HL-60/S4 (cell line): ENCODE measurements around the gene OR1C1.
"Not testable (repeated sequence)": the region's sequence is repeated elsewhere in the genome, so short reads cannot be mapped to it uniquely, and the experiment has no call there.

Experiments
- in situ Hi-C: fragments of 300-500 bp; cut with MboI; formaldehyde crosslinking; loops from 2 replicates; pipeline ENCODE4 v1.14.3; 2022; ENCODE audit warnings: low sequenced_read_pairs

The OR1C1 gene, protein sequence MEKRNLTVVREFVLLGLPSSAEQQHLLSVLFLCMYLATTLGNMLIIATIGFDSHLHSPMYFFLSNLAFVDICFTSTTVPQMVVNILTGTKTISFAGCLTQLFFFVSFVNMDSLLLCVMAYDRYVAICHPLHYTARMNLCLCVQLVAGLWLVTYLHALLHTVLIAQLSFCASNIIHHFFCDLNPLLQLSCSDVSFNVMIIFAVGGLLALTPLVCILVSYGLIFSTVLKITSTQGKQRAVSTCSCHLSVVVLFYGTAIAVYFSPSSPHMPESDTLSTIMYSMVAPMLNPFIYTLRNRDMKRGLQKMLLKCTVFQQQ

DNA sequence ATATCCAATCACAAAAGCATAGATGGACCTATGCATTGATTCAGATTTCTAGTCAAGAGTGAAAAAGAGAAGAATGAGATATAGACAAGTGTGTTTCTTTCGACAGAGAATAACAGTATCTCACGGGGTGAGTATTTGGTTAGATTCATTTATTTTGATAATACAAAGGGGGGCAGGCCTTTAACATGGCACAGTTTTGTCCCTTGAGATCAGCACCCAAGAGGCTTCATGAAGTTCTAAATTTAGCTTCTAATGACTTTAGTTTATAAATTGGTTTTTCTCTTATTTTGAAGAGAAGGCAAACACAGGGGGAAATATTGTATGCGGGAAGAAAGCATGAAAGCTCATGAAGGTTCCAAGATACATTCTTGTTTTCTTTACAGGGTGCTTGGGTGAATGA lies at the start of gene OR1C1:
OR1C1 (minus strand) TSS at position 101 of the 400 bp plus-strand sequence. CDS start 2,150 bp downstream, outside the sequence.
- in situ Hi-C loops = no loop called here

DNA sequence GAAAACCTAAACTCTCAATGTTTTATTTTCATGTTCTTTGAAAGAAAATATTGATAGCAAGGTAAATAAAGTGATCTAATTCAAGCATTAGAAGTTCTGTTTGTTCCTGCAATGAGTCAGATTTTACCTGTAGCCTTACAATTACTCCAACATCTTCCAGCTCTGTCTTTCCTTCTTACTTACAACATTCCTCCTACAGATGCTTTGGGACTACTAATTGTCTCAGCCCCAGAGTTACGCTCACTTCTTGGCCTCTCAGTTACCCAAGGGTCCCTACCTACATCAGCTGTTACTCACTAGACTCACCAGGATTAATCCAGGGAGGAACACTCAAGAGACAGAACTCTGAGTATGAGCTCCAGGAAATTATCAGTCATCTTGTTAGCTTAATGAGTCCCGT lies 37.2 kb upstream of the OR1C1 start:
- in situ Hi-C loops = no loop called here

DNA sequence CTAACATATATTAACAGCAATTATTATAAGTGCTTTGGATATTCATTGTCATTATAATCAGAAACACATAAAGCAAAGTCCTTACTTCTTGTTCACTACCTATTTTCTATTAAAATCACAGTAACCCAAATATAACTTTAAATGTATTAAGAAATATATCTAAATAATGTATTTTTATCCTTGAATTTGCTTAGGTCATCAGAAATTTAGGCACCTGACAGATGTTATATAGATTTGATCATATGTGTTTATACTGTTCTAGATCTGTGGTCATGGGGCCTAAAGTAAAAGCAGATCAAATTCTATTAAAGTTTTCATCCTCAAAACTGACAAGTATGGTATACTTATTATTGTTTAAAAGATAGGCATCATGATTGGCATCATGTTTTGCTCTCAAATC lies 9.2 kb upstream of the OR1C1 start:
- in situ Hi-C loops = no loop called here

DNA sequence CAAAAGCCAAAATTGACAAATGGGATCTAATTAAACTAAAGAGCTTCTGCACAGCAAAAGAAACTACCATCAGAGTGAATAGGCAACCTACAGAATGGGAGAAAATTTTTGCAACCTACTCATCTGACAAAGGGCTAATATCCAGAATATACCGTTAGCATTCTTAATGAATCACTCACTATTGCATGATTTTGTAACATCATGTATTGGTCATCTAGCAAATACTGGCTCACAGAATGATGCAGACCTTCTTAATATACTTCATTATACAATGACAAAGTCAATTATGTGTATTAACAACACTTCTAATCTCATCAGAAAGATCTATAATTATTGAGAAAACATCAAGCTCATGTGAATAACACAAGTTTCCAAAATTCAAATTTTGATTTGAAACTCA lies 6.0 kb downstream of the OR1C1 start:
- in situ Hi-C loops = not testable (repeated sequence)

DNA sequence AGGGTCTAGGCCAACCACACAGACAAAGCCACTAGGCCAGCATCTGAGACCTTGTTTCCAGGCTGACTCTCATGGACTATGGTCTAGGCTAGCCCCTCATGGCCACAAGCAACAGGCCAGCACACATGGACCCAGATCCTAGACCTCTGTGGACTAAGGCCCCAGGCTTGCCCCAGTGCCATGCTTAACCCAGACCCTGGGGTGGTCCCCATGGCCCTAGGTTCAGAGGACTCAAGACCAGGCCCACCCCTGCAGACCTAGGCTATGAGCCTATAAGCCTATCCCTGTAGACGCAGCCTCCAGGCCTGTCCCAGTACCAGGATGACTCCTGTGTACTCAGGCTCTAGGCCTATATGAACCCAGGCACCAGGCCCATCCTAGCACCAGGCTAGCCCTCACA lies 10.5 kb downstream of the OR1C1 start:
- in situ Hi-C loops = no loop called here

DNA sequence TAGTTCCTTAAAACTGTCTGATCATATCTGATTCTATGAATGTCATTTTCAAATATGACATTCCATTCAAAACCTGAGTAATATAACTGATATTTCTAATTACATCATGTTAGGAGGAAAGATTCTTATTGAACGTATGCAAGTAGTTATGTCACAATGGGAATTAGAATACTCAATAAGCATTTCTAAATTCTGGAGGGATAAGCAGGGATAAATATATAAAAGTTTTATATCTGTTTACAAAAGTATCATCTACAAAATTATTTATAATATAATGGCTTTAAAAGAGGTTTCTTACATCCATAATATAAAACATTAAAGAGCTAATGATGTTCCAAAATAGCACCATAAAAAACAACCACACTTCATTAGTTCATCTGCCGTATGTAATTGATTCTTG lies 12.3 kb downstream of the OR1C1 start, which contains the start of gene OR14A2:
OR14A2 (minus strand) TSS at position 101 of the 400 bp plus-strand sequence.
- in situ Hi-C loops = no loop called here

DNA sequence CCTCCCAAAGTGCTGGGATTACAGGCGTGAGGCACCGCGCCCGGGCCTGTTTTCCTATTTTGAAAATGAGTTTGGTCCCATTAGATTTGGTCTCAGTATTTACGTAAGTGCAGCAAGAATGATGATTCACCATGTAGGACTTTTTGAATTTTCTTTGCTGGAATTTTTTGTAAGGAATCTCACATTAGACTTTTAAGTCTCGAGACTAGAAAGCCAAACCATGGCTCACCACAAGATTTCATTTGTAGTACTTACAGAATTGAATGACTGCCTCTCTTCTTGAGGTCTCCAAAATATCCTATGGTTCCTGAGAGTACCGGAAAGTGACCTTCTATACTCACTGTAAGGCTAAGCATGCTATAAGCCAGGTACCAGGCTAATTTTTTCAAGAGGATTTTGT lies 12.7 kb downstream of the OR1C1 start:
- in situ Hi-C loops = no loop called here

DNA sequence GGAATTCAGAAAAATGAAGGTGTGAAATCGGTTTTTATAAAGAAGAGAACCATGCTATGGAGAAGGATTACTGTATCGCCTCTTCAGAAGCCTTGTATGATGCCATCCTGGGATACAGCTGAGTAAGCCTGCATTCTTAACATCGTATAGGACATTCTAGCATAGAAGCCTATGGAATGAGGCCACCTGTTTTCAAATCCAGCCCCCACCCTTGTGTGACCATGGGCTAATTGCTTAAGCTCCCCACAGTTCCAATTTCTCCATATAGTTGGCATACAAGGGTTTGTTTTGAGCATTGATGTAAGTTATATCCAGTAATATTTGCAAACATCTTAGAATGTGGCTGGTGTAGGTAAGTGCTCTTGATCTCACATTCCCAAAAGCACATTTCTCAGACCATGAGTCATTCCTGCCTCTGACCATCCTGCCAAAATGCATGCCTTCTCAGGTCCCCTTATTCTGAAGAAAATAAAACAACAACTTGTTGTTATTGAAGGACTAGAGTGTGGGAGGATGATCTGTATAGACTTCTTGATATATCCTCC lies 13.9 kb downstream of the OR1C1 start:
- in situ Hi-C loops = no loop called here

DNA sequence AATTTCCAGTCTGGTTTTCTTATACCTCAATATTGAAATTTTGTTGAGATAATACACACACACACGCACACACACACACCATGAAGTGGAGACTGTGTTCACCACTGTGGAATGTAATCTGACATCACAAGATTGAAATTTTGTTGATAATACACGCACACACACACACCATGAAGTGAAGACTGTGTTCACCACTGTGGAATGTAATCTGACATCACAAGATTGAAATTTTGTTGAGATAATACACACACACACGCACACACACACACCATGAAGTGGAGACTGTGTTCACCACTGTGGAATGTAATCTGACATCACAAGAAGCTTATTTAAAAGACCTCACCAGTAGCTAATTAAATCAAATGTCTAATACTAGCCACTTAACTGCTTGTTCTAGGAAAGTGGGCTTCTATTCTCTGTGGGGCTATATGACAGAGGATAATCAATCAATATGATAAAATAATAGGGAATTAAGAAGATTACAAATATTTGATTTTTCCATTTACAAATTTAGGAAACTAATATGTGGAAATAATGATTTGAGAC lies 18.1 kb downstream of the OR1C1 start:
- in situ Hi-C loops = not testable (repeated sequence)

DNA sequence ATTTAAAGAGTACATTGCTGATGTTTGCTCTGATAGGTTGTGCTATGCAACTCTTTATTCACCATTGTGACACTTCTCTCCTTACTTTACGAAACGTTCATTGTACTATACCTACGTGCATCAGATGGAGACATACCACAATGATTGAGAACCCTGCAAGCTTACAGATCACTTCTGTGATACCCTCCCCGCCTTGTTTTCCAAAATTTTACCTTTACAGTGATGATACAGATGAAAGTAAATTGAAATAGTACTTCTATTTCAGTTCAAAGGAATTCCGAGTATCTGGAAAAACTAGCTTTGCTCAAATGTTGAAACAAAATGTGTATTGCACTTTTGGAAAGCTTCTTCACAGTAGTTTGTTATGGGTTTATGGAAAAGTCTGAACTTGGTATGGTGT lies 18.6 kb downstream of the OR1C1 start:
- in situ Hi-C loops = no loop called here

DNA sequence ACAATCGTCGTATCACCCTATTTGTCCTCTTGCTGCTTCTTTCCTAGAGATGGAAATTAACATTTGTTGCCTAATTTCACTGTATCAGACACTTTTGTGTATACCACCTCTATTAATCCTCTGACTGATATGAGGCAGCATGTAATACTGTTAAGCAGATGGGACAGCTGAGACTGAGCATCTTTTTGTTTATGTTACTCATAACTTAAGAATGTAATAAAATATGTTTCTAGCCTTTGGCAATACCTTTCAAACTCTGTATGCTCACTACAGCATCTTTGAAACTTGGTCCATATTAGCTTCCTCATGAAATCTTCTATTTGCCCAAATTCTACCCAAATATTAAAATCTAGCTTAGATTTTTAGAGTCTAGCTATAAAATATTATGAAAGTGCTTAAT lies 19.6 kb downstream of the OR1C1 start:
- in situ Hi-C loops = no loop called here

DNA sequence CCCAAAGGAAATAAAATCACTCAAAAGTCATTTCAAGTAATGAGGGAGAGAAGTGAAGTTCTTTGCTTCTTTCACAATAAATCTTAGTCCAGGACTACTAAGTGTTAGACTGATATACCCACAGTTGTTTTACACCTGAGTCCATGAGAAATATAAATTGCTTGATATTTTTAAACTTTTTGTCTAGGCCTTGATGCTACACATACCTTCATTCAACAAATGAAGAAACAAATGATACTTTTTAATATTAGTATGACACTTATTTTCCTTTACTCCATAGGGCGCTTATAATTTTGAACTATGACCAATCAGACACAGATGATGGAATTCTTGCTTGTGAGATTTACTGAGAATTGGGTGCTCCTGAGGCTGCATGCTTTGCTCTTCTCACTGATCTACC lies 22.0 kb downstream of the OR1C1 start, which contains the start of gene OR14K1:
OR14K1 (plus strand) TSS at position 301 of the 400 bp plus-strand sequence; CDS start at position 301, 0 bp downstream.
- in situ Hi-C loops = no loop called here

DNA sequence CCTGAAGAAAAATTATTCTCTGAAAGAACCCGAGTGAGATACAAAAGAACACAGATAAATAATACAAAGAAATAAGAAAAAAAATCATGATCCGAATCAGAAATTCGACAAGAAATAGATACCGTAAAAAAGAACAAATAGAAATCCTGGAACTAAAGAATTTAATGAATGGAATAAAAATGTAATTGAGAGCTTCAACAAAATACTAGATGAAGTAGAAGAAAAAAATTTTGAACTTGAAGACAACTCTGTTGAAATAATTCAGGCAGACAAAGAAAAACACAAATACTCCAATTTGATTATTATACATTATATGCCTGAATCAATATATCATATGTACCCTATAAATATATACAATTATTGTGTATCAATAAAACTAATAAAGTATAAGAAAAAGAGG lies 39.1 kb downstream of the OR1C1 start:
- in situ Hi-C loops = no loop called here

DNA sequence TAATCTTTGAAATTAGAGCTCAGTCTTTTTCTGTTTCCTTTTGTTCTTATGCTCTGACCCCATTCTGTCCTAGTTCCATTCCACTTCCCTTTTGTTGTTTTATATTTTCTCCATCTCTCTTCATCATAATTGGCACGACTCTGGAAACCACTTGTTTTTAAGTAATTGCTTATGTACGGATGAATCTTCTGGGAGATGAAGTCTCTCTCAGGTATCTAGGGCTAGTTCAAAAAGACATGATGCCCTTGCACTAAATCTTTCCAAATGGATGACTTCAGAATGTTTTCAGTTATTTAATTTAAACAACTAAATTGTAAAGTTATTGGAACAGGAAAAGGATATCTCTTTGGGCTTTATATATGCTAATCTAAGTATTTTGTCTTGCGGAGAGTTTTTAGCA lies 43.8 kb downstream of the OR1C1 start, which contains the start of gene OR6F1:
OR6F1 (minus strand) TSS at position 101 of the 400 bp plus-strand sequence. CDS start 3,891 bp downstream, outside the sequence.
- in situ Hi-C loops = no loop called here

DNA sequence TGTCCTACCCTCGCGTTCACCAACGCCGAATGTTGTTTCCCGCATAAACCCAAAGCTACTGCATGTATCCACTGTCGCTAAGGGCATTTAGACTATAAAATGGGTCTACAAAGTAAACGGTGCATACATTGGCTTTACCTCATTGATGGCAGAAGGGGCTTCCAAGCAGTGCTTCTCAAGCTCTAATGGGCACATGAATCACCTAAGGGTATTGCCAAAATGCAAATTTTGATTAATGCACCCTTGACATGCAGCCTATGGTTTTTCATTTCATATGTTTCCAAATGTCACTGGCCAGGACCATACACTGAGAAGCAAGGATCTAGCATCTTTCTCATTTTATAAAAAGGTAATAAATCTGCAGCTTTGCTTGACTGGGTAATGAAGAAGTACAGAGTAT lies 46.6 kb downstream of the OR1C1 start:
- in situ Hi-C loops = no loop called here

DNA sequence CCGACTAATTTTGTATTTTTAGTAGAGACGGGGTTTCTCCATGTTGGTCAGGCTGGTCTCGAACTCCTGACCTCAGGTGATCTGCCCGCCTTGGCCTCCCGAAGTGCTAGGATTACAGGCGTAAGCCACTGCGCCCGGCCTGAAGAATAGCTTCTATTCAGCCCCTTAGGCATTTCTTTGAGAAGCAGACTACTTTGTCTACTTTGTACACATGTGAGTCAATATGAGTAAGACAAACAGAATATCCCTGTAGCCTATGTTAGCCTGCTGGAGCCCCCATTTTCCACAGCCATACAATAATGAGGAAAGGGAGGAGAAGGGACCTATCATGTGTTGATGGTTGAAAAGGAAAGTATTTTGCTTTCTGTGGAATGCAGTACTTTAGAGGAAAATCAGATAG lies 49.7 kb downstream of the OR1C1 start:
- in situ Hi-C loops = not testable (repeated sequence)
